ENCODE measurements around the gene GRAMD4. TPM values are rescaled to one million over a fixed set of nuclear protein-coding genes. Genes with fewer than 3 reads are reported as not detected.

GRAMD4 gene
- total RNA-seq, 1 experiment from 2014 or later = 38.2 TPM

- H3K9me2 ChIP-seq (ENCODE audit: insufficient read depth) = no peaks in the 10 kb centered on the region
- no TSS peak for BruUV-seq (replicated peaks)
- H4K20me1 ChIP-seq (ENCODE audit: insufficient read depth) = peaks cover 52% of the 10 kb centered on the region
- intact Hi-C loops (cut with micrococcal nuclease; ENCODE audit: unreplicated experiment) = no loop called here
- no peaks in the 10 kb centered on the region for H3K4me1 ChIP-seq (replicated peaks; ENCODE audit: insufficient read depth)
- H3K4me3 ChIP-seq = no peak overlapping the region
- no peak overlapping the region for H3K4me2 ChIP-seq
- CTCF ChIA-PET = interaction anchor here (0.6 kb wide), 1 partner anchor 51 kb away, joined by 3 read pairs; no protein-coding TSS in a partner anchor
- no peak overlapping the region for H3K27ac ChIP-seq
- no peak for DNase-seq
- H3F3A ChIP-seq (ENCODE audit: insufficient read depth, low read depth) = no peaks in the 10 kb centered on the region
- no peaks in the 10 kb centered on the region for H3K27me3 ChIP-seq (ENCODE audit: insufficient read depth, low read depth)
- H3K9me3 ChIP-seq (ENCODE audit: insufficient read depth, low read depth) = no peaks in the 10 kb centered on the region
- H3K79me2 ChIP-seq (ENCODE audit: low read depth) = no peaks in the 10 kb centered on the region
- no peak overlapping the region for H2AFZ ChIP-seq
- H3K36me3 ChIP-seq (ENCODE audit: low read depth) = no peaks in the 10 kb centered on the region
- TF ChIP-seq CTCF (conservative IDR thresholded peaks at IDR 0.05) = no peak
- no peak for TF ChIP-seq EZH2 (IDR thresholded peaks at IDR 0.05; ENCODE audit: low read depth)
- POLR2A ChIA-PET (ENCODE audit: unreplicated experiment) = no interaction called here
These were observed 34.2 kb downstream of the GRAMD4 start for GRCh38 chr22:46654426-46654825.

- no peaks in the 10 kb centered on the region for H3K9me2 ChIP-seq (ENCODE audit: insufficient read depth)
- BruUV-seq (replicated peaks) = no TSS peak
- DNase-seq = no peak
- no peaks in the 10 kb centered on the region for H3K36me3 ChIP-seq (ENCODE audit: low read depth)
- no peak overlapping the region for H3K4me2 ChIP-seq
- no peaks in the 10 kb centered on the region for H3K4me1 ChIP-seq (replicated peaks; ENCODE audit: insufficient read depth)
- H3K27me3 ChIP-seq (ENCODE audit: insufficient read depth, low read depth) = no peaks in the 10 kb centered on the region
- POLR2A ChIA-PET (ENCODE audit: unreplicated experiment) = interaction anchor here (0.5 kb wide), 1 partner anchor 108 kb away, joined by 14 read pairs; no protein-coding TSS in a partner anchor
- no peak for TF ChIP-seq EZH2 (IDR thresholded peaks at IDR 0.05; ENCODE audit: low read depth)
- no peak for TF ChIP-seq CTCF (conservative IDR thresholded peaks at IDR 0.05)
- H2AFZ ChIP-seq = no peak overlapping the region
- no peaks in the 10 kb centered on the region for H3F3A ChIP-seq (ENCODE audit: insufficient read depth, low read depth)
- peaks cover 52% of the 10 kb centered on the region for H4K20me1 ChIP-seq (ENCODE audit: insufficient read depth)
- intact Hi-C loops (cut with micrococcal nuclease; ENCODE audit: unreplicated experiment) = no loop called here
- no peaks in the 10 kb centered on the region for H3K79me2 ChIP-seq (ENCODE audit: low read depth)
- no peak overlapping the region for H3K27ac ChIP-seq
- no peak overlapping the region for H3K4me3 ChIP-seq
- H3K9me3 ChIP-seq (ENCODE audit: insufficient read depth, low read depth) = no peaks in the 10 kb centered on the region
- CTCF ChIA-PET = no interaction called here
These were observed 34.9 kb downstream of the GRAMD4 start for GRCh38 chr22:46654927-46655595.

- TF ChIP-seq CTCF (conservative IDR thresholded peaks at IDR 0.05) (no peak), EZH2 (IDR thresholded peaks at IDR 0.05; ENCODE audit: low read depth) (no peak)
- Histone ChIP-seq H3F3A (ENCODE audit: insufficient read depth, low read depth) (0 out of 2 replicates have a peak, but pooled peaks cover 3% of the 10 kb centered on the region), H3K27me3 (ENCODE audit: insufficient read depth, low read depth) (no peaks in the 10 kb centered on the region), H2AFZ (no peak overlapping the region), H3K79me2 (ENCODE audit: low read depth) (no peaks in the 10 kb centered on the region), H3K4me1 (replicated peaks; ENCODE audit: insufficient read depth) (no peaks in the 10 kb centered on the region), H3K9me3 (ENCODE audit: insufficient read depth, low read depth) (no peaks in the 10 kb centered on the region), H3K36me3 (ENCODE audit: low read depth) (no peaks in the 10 kb centered on the region), H3K27ac (no peak overlapping the region), H3K4me2 (no peak overlapping the region), H4K20me1 (ENCODE audit: insufficient read depth) (peaks cover 49% of the 10 kb centered on the region), H3K4me3 (no peak overlapping the region), H3K9me2 (ENCODE audit: insufficient read depth) (no peaks in the 10 kb centered on the region)
- DNase-seq = no peak
- ChIA-PET CTCF (no interaction called here), POLR2A (ENCODE audit: unreplicated experiment) (no interaction called here)
- BruUV-seq (replicated peaks) = no TSS peak
- intact Hi-C loops (cut with micrococcal nuclease; ENCODE audit: unreplicated experiment) = no loop called here
These were observed 35.8 kb downstream of the GRAMD4 start for GRCh38 chr22:46655861-46656608.
